ENCODE results near the gene FBXW7.
"Not testable (repeated sequence)": the region's sequence is repeated elsewhere in the genome, so short reads cannot be mapped to it uniquely, and the experiment has no call there.

FBXW7 gene

DNA sequence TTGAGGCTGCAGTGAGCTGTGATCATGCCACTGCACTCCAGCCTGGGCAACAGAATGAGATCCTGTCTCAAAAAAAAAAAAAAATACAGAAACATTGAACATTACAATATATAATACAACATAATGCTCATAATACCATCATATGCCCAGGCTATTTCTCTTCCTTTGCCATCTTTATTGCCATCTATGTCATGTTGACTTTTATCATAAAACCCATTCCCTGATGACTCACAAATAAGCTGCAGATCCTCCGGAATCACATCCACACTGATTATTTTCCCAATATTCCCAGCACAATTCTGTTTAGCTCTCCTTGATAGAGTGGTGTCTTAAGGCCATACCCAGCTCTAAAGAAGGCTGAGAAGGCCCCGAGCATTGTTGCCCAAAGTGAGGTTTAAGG is 9.2 kb upstream of the FBXW7 start:
- no peak for DNase-seq (ENCODE audit: low read depth)

DNA sequence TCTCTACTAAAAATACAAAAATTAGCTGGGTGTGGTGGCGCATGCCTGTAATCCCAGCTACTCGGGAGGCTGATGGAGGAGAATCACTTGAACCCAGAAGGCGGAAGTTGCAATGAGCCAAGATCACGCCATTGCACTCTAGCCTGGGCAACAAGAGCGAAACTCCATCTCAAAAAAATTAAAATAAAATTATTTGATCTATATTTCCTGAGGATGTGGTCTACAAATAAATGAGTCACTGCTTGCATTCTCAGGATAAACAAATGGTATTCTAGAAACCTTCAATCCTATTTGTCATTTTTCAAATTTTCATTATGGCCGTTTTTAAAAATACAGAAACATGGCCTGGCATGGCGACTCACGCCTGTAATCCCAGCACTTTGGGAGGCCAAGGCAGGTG is 8.6 kb upstream of the FBXW7 start:
- not testable (repeated sequence) for DNase-seq (ENCODE audit: low read depth)

DNA sequence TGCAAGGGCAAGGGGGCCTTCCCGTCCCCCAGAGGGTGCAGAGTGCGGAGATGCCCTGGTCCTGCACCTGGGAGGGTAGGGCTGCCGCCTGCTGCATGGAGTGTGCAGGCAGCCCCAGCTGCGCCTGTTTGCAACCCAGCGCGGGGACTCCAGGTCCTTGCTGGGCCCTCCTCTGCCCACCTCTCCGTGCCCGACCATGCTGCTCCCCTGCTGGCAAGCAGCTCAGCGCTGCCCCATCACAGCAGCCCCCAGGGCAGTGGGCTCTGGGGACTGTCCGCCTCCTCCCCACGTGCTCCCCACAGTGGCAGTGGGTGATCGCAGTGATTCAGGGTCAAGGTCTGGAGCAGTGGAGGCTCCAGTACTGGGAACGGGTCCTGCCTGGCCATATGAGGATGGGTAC is 5.0 kb upstream of the FBXW7 start:
- DNase-seq (ENCODE audit: low read depth): no peak

DNA sequence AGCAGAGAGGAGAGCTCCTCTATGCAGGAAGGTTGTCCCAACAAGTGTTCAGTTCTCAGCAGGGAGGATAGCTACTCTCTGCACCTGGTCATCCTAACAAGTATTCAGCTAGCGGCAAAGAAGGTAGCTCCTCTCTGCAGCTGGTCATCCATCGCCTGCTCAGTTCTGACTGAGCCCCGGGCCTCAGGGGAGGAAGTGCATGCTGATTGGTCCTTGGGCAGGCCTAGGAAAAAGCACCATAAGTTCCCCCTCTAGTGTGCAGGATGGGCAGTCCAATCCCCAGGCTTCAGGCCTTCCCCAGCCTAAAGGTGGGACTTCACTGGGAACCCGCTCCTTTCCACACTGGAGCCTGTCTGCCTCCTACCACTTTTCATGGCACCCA is 4.4 kb upstream of the FBXW7 start:
- no peak for DNase-seq (ENCODE audit: low read depth)

DNA sequence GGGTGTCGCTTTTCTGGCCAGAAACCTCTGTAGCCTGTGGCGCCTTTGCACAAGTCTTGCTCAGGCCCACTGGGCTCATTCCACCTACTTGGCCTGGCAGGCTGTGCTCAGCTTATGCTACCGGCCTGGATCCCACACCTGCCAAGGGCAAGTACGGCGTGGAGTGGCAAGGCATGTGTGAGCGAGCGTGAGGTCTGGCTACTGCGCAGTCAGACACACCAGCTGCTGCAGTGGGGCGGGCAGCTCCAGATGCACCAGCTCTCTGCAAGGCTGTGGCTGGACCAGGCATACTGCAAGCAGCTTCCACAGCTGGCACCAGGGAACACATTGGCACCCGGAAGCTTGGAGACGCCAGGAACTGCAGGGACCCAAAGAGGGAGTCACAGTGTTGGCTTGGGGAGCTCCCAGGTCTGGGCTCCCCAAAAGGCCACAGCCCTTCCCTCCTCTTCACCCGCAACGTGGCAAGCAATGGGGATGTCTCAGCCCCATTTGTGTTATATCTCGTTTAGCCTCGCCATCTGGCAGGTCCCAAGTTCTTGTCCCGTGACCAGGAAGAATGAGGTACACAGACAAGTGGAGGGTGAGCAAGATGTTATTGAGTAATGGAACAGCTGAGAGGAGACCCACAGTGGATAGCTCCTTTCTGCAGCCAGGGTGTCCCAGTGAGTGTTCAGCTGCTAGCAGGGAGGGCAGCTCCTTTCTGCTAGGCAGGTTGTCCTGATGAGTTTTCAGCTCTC is 3.8 kb upstream of the FBXW7 start:
- no peak for DNase-seq (ENCODE audit: low read depth)

DNA sequence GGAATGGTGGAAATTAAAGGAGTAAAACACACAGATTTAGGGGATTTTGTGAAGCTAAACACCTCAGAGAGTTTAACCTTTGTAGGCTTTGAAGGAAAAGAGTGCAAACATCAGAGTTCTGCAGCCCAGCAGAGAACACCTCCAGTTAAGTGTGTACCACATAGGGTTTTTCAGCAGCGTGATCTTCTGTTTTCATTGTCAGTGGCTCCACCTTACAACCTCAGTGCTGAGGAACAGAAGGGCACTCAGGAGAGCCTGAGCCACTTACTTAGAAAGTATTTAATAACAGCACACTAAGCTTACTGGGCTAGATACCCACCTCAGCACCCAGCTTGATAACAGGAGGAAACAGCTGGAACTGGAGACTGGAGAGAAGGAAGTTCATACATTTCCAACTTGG is 2.0 kb upstream of the FBXW7 start:
- no peak for DNase-seq (ENCODE audit: low read depth)

DNA sequence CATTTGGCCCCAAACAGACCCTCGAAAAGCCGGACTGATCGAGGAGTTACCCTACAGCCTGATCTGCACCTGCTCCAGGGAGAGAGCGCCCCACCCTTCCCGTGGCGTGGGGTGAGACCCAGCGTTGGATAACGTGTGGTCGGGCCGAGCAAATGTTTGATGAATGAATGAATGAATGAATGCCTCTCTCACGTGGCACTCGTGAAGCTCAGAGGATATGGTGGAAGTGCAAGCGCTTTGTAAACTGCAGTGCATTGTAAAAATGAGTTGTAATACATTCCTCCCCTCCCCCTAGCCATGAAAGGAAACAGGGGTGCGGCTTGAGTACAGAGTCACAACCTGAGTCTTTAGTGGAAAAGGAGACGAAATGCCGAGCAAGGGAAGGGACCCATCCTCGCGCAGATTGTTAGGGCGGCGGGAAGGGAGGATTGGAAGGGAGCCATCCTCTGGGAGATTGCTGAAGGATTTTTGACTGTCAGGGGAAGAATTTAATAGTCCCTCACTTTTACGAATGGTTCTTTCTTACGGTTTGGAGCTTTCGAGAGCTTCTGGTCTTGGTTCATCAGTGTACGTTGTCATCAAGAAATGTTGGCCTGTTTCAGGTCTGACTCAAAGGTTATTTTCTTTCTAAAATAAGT is 772 bp upstream of the FBXW7 start:
- DNase-seq (ENCODE audit: low read depth): no peak

DNA sequence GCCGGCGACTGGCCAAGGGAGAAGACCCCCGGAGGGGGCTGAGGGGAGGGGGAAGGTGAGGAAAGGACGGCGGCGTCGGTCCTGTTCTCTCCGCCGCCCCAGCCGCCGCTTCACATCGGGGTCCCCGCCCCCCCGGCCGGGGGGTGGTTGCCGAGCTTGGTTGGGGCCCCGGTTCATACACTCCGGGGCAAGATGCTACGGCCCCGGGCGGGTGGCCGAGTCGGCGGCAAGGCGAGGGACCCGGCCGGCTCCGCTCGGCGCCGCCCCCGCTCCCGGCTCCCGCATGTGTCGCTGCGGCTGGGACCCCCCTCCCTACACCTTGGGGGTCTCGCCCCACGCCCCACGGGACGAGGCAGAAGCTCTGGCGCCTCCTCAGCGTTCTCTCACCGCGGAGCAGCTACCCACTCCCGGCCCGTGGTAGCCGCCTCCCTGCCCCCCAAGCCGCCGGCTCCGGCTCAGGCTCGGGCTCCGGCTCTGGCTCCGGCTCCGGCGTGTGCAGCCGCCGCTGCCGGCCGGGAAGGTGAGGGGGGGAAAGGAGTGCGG is 461 bp downstream of the FBXW7 start:
- DNase-seq (ENCODE audit: low read depth): no peak

DNA sequence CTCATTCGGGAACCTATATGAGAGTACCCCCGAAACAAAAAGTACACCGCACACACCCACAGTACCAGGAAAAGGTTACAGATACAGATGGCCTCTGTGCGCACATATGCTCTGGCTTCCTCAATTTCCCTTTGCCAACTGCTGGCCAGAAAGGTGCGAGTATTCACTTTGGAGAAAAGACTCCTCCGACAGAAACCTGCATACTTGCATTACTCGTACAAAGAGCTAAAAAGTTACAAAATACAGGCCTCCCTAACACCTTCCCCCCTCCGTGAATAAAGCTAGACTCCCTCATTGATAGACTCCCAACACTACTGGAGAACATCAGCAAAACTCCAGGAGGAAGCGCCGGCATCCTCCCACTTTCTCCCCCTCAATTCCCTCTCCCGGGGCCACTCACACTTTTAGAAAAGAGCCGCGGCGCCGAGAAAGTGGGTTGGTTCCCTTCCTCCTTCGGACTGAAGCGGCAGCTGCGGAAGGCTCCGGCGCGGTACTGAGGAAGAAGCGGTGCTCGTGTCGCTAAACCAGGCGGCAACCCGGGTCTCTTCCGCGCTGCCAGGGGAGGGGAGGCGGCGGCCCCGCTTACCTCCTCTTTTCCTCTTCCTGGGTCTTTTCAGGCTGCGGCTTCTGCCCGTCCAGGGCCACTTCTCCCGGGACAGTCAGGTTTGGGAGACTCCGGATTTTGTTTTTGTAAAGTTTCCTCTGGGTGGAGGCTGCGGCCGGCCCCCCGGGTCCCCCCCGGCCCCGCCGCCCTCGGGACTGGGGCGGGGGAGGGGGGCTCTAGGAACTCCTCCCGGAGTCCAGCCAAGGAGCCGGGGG is 1.1 kb downstream of the FBXW7 start:
- no peak for DNase-seq (ENCODE audit: low read depth)

DNA sequence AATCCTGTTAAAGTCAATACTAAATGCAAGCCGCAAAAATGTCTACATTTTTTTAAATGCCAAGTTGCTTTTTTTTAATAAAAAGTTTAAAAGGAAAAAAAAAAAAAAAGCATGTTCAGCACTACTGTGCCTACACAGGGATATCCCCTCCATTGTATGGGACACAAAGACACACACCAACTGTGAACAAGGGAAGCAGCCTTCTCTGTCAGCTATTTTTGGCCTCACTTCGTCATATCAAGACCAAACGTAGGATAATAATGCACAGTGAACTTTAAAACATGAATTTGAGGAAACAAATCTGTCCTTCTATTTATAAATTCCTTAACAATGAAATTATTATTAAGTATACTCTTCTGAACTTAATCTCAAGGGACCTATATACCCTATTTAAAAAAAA is 4.4 kb downstream of the FBXW7 start:
- DNase-seq (ENCODE audit: low read depth): no peak

DNA sequence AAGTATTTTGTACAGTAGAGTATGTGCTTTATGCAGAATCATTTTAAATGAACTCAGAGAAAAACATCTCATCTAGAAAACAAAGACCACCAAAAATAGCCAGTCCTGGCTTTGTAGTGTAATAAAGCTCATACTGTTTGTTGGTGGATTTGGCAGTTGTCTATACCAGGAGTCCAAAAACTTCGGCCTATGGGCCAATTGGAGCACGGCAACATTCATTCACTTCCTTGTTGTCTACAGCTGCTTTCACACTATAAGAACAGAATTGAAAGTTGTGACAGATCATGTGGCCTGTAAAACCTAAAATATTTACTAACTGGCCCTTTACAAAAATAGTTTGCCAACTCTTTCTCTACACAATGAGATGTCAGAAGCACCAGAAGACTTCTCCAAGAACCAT is 5.3 kb downstream of the FBXW7 start:
- no peak for DNase-seq (ENCODE audit: low read depth)

DNA sequence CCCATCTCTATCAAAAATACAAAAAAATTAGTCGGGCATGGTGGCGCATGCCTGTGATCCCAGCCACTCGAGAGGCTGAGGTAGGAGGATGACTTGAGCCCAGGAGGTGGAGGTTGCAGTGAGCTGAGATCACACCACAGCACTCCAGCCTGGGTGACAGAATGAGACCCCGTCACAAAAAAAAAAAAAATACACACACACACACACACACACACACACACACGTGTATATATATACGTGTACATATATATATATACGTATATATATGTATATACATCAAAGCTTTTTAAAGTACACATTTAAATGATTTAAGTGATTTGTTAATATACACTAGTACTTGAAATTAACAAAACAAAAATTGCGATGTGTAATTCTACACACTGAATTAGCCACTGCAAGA is 6.0 kb downstream of the FBXW7 start:
- no peak for DNase-seq (ENCODE audit: low read depth)

DNA sequence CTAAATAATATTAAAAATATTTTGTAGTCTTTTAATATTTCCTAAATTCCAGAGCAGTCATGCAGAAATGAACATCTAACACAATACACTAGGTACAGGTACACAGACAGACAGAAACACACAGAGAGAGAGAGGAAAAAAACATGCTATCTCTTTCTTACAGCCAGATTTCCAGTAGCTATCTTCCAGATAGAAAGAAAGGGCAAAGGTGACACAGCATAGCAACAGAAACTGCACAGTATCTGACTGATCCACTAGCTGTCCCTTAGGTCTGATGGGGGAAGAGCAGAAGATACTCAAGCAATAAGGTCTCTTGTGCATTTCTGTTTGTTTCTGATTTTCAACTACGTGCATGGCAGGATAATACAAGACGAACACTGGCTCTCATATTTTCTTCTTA is 7.8 kb downstream of the FBXW7 start:
- no peak for DNase-seq (ENCODE audit: low read depth)

DNA sequence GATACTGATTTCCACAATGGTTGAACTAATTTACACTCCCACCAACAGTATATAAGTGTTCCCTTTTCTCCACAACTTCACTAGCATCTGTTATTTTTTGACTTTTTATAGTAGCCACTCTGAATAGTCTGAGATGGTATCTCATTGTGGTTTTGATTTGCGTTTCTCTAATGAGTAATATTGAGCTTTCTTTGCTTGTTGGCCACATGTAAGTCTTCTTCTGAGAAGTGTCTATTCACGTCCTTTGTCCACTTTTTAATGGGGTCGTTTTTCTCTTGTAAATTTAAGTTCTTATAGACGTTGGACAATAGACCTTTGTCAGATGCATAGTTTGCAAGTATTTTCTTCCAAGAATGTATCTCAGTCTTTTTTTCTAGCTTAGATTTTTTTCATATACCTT is 10.0 kb downstream of the FBXW7 start:
- no peak for DNase-seq (ENCODE audit: low read depth)

DNA sequence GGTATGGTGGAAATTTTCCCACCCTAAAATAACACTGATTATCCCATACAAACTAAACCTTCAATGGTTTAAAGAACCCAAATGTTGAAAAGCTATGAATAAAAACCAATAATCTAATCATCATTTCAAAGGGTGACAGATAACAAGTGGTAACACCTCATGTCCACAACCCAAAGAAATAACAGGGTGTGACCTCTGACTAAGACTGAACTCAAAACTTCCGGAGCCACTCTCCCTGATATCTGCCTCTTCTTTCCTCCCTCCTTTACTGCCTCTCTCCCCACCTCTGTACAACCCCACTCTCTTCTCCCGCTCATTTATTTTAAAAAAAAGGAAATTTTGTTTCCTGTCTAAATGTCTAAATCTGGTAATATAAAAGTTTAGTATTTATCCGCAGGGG is 11.5 kb downstream of the FBXW7 start:
- no peak for DNase-seq (ENCODE audit: low read depth)

DNA sequence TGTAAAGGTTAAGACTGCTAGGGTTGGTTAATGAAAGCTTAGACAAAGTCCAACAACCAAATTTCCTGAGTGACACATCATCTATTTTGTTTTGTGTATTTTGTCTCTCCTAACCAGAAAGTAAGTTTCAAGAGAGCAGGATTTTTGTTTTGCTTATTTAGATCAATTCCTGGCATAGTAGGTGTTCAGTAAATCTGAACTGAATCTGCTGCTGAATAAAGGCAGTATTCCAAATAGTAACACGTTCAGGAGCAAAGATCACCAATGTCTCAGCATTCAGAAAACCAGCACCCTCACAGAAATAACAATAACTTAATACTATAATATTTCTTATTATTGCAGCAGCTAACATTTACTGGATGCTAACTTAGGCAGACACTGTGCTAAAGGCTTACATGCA is 12.2 kb downstream of the FBXW7 start:
- no peak for DNase-seq (ENCODE audit: low read depth)

DNA sequence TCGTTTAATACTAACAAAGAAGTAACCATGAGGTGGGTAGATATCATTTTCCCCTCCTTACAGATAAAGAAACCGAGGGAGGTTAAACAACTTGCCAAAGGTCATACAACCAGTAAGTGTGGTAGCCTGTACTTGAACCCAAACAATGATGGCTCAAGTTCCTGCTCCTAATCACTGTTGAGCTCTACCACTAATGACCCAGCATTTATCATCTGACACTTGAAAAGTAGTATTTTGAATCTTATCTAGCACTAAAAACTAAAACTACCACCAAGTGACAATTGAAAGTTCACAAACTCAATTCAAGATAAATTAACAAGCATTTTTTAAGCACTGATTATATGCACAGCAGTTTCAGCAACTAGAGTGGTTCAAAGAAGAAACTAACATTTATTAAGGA is 13.1 kb downstream of the FBXW7 start:
- no peak for DNase-seq (ENCODE audit: low read depth)

DNA sequence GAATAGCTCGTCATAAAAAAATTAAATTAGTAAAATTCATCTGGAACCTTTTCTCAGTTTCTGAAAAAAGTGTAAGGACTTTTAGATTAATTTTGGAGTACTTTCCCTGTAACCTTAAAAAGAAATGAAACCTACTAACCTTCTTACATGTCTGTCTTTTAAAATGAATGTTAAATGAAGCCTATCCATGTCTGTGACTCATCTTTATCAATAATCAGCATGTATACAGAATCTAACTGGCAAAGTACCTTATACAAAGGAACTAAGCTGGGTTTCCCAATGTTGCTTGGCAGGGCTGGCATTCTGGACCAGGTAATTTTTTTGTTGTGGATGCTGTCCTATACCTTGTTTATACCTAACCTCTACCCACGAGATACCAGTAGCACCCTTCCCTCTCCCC is 13.6 kb downstream of the FBXW7 start:
- DNase-seq (ENCODE audit: low read depth): no peak

DNA sequence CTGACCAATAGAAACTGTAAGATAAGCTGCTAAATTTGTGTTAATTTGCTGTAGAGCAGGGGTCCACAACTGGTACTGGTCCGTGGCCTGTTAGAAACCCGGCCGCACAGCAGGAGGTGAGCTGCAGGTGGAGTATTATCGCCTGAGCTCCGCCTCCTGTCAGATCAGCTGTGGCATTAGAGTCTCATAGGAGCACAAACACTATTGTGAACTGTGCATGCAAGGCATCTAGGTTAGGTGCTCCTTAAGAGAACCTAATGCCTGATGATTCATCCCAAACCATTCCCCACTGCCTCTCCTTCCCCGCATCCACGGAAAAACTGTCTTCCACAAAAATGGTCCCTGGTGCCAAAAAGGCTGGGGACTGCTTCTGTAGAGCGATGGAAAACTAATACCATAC is 19.7 kb downstream of the FBXW7 start:
- DNase-seq (ENCODE audit: low read depth): no peak

DNA sequence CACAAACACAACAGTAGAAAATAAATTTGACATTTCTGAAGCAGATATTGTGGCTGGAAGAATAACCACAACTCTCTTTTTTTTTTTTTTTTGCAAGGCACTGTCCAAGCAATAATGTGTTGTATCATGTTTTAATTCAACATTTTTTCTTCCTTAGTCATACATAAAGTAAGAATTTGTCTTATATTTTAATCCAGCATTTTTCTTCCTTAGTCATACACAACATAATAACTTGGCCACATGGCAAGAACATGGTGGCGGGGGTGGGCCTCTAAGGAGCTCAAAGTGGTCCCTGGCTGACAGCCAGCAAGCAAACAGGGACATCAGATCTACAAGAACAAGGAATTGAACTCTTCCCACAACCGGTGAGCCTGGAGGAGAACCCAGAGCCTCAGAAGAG is 20.2 kb downstream of the FBXW7 start:
- peak; percentile 41 for DNase-seq (ENCODE audit: low read depth)

DNA sequence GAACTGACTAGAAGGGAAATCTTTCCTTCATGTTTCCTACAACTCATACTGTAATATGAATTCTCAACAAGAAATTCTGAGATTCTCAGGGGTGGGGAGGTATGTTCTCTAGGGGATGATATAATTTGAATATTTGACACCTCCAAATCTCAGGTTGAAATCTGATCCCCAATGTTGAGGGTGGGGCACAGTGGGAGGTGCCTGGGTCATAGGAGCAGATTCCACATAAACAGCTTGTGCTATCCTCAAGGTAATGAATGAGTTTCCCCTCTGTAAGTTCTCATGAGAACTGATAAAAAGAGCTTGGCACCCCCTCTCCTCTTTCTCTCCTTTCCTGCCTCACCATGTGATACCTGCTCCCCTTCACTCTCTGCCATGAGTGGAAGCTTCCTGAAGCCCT is 21.5 kb downstream of the FBXW7 start:
- no peak for DNase-seq (ENCODE audit: low read depth)

DNA sequence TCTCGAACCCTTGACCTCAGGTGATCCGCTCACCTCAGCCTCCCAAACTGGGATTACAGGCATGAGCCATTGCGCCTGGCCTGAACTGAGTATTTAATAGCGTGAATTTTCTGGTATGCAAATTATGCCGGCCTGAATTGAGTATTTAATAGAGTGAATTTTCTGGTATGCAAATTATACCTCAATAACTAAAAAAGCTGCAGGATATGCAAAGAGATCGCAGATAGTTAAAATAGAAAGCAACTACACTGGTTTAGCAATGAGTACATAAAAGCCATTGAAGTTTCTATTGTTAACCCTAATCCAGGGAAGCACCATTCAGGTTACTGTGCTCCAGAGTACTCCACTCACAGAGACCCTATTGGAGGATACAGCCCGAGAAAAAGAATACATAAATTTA is 22.8 kb downstream of the FBXW7 start:
- no peak for DNase-seq (ENCODE audit: low read depth)

DNA sequence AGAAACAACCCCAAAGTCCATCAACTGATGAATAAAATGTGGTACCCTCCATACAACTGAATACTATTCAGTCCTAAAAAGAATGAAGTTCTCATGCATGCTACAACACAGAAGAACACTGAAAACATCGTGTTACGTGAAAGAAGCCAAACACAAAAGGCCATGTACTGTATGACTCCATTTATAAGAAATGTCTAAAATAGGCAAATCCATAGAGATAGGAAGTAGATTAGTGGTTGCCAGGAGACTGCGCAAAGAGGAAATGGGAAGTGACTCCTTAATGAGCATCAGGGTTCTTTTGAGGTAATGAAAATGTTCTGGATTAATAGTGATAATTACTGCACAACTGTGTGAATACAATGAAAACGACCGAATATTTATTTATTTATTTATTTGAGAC is 23.4 kb downstream of the FBXW7 start:
- no peak for DNase-seq (ENCODE audit: low read depth)

All from HS-5 (cell line).